ENCODE data around the gene ATXN1.
"Not testable (repeated sequence)": the region's sequence is repeated elsewhere in the genome, so short reads cannot be mapped to it uniquely, and the experiment has no call there.

ATXN1 gene

GRCh38 chr6:16430391-16431089, 330.7 kb downstream of the ATXN1 start:
- DNase-seq: no peak

- no peak for DNase-seq
These were observed 331.6 kb downstream of the ATXN1 start for GRCh38 chr6:16429669-16430068.

GRCh38 chr6:16427124-16427523, 334.1 kb downstream of the ATXN1 start:
- no peak for DNase-seq

GRCh38 chr6:16425881-16426615, 335.2 kb downstream of the ATXN1 start:
- no peak for DNase-seq

- no peak for DNase-seq
These were observed 339.7 kb downstream of the ATXN1 start for GRCh38 chr6:16421462-16421960.

GRCh38 chr6:16420715-16421461, 340.4 kb downstream of the ATXN1 start:
- DNase-seq: peak; percentile 39 to 83

- no peak for DNase-seq
These were observed 340.9 kb downstream of the ATXN1 start for GRCh38 chr6:16420337-16420714.

- DNase-seq: peak in 1 of 2 donors; percentile 26
These were observed 341.5 kb downstream of the ATXN1 start for GRCh38 chr6:16419636-16420336.

GRCh38 chr6:16418151-16418550, 343.1 kb downstream of the ATXN1 start:
- no peak for DNase-seq

- no peak for DNase-seq
These were observed 345.6 kb downstream of the ATXN1 start for GRCh38 chr6:16415677-16416076.

- peak in 1 of 2 donors; percentile 56 for DNase-seq
These were observed 347.1 kb downstream of the ATXN1 start for GRCh38 chr6:16414205-16414604.

GRCh38 chr6:16413399-16413798, 347.9 kb downstream of the ATXN1 start:
- peak; percentile 27 to 71 for DNase-seq

GRCh38 chr6:16412982-16413381, 348.3 kb downstream of the ATXN1 start:
- DNase-seq: peak in 1 of 2 donors; percentile 49

- no peak for DNase-seq
These were observed 349.1 kb downstream of the ATXN1 start for GRCh38 chr6:16412171-16412570.

GRCh38 chr6:16409531-16410441, 351.5 kb downstream of the ATXN1 start:
- peak; percentile 58 to 66 for DNase-seq

GRCh38 chr6:16408766-16409165, 352.5 kb downstream of the ATXN1 start:
- no peak for DNase-seq

GRCh38 chr6:16406966-16407365, 354.3 kb downstream of the ATXN1 start:
- DNase-seq: no peak

GRCh38 chr6:16406538-16406937, 354.7 kb downstream of the ATXN1 start:
- DNase-seq: not testable (repeated sequence)

GRCh38 chr6:16405375-16405774, 355.9 kb downstream of the ATXN1 start:
- DNase-seq: no peak

- DNase-seq: no peak
These were observed 356.8 kb downstream of the ATXN1 start for GRCh38 chr6:16404456-16404855.

GRCh38 chr6:16403831-16404230, 357.4 kb downstream of the ATXN1 start:
- no peak for DNase-seq

GRCh38 chr6:16402581-16402900, 358.7 kb downstream of the ATXN1 start:
- DNase-seq: no peak

Data from CD4-positive, alpha-beta T cell treated with Interferon alpha-2 for 1 hour (primary cell).